ENCODE results near the gene MLN. TPM values are rescaled to one million over a fixed set of nuclear protein-coding genes. Genes with fewer than 3 reads are reported as not detected.

The MLN gene
- total and polyA plus RNA-seq, 2 experiments from 2014 or later: not detected

GRCh38 chr6:33745548-33745947 lies 58.3 kb downstream of the MLN start:
- no peak overlapping the region for H3K4me3 ChIP-seq
- Mint-ChIP-seq H3K27ac (peak overlapping the region; percentile 50; the same call in 1 of the 2 replicates), H3K36me3 (ENCODE audit: low read depth) (no peaks in the 10 kb centered on the region), H3K9me3 (no peaks in the 10 kb centered on the region), H3K27me3 (ENCODE audit: insufficient read depth, low read depth, poor library complexity) (peaks cover 11% of the 10 kb centered on the region), H3K4me3 (peak overlapping the region; percentile 13; the same call in 1 of the 3 replicates), H3K4me1 (peaks cover 43% of the 10 kb centered on the region)
- DNase-seq (ENCODE audit: low spot score) (no peak), ATAC-seq (no peak)
- no peaks in the 10 kb centered on the region for H3K79me2 ChIP-seq (replicated peaks; ENCODE audit: insufficient read depth)
- H3K27ac ChIP-seq (ENCODE audit: low read depth): no peak overlapping the region
- H3K27me3 ChIP-seq (ENCODE audit: insufficient read depth): no peaks in the 10 kb centered on the region
- no peaks in the 10 kb centered on the region for H3K36me3 ChIP-seq (ENCODE audit: insufficient read depth)
- 0 out of 2 replicates have a peak overlapping the region, but pooled peaks have one; percentile 38 for H3K4me2 ChIP-seq
- H2AFZ ChIP-seq: no peak overlapping the region; the same call in 1 of the 2 replicates
- no peaks in the 10 kb centered on the region for H4K20me1 ChIP-seq (replicated peaks; ENCODE audit: insufficient read depth)
- H3K4me1 ChIP-seq (ENCODE audit: insufficient read depth): peaks cover 20% of the 10 kb centered on the region
- H3K9me2 ChIP-seq (ENCODE audit: insufficient read depth): no peaks in the 10 kb centered on the region
- H3F3A ChIP-seq (replicated peaks; ENCODE audit: low read depth): no peaks in the 10 kb centered on the region
- TF ChIP-seq, protein P1, sequence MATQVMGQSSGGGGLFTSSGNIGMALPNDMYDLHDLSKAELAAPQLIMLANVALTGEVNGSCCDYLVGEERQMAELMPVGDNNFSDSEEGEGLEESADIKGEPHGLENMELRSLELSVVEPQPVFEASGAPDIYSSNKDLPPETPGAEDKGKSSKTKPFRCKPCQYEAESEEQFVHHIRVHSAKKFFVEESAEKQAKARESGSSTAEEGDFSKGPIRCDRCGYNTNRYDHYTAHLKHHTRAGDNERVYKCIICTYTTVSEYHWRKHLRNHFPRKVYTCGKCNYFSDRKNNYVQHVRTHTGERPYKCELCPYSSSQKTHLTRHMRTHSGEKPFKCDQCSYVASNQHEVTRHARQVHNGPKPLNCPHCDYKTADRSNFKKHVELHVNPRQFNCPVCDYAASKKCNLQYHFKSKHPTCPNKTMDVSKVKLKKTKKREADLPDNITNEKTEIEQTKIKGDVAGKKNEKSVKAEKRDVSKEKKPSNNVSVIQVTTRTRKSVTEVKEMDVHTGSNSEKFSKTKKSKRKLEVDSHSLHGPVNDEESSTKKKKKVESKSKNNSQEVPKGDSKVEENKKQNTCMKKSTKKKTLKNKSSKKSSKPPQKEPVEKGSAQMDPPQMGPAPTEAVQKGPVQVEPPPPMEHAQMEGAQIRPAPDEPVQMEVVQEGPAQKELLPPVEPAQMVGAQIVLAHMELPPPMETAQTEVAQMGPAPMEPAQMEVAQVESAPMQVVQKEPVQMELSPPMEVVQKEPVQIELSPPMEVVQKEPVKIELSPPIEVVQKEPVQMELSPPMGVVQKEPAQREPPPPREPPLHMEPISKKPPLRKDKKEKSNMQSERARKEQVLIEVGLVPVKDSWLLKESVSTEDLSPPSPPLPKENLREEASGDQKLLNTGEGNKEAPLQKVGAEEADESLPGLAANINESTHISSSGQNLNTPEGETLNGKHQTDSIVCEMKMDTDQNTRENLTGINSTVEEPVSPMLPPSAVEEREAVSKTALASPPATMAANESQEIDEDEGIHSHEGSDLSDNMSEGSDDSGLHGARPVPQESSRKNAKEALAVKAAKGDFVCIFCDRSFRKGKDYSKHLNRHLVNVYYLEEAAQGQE (IDR thresholded peaks at IDR 0.05; ENCODE audit: unreplicated experiment): no peak

DNA sequence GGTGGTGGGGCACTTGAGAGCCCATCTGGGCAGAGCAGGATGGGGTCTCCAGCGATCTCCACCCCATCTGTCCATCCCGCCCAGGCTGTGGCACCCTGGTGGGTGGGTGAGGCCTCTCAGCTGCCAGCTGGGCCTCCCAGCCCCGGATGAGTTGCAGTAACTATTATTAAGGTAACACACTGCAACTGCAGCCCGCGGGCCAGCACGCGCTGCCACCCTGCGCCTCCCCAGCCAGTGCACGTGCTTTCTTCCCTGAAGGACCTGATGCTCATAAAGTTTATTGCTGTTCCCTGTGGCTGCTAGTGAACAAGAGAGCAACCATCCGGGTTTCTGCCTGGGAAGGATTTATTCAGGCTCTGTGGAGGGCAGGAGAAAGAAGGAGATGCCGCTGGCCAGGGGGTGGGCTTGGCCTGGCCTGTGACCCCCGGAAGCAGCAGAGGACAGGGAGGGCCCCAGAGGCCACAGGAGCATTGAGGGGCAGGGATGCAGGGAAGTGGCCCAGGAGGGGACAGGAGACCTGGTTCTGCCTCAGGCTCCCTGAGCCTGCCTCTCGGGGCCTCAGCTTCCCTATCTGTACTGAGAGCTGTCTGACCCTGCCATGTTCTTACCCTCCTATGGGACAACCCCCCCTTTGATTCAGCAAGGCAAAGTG lies 58.8 kb downstream of the MLN start:
- no peak overlapping the region for H3K4me3 Mint-ChIP-seq
- Histone ChIP-seq H3K79me2 (replicated peaks; ENCODE audit: insufficient read depth) (no peaks in the 10 kb centered on the region), H3F3A (replicated peaks; ENCODE audit: low read depth) (no peaks in the 10 kb centered on the region), H2AFZ (peak overlapping the region; percentile 81), H3K4me3 (no peak overlapping the region), H3K27me3 (ENCODE audit: insufficient read depth) (no peaks in the 10 kb centered on the region), H3K27ac (ENCODE audit: low read depth) (no peak overlapping the region), H3K36me3 (ENCODE audit: insufficient read depth) (no peaks in the 10 kb centered on the region), H3K9me2 (ENCODE audit: insufficient read depth) (no peaks in the 10 kb centered on the region), H3K4me1 (ENCODE audit: insufficient read depth) (peaks cover 20% of the 10 kb centered on the region), H3K4me2 (no peak overlapping the region), H4K20me1 (replicated peaks; ENCODE audit: insufficient read depth) (no peaks in the 10 kb centered on the region)
- no peak for DNase-seq (ENCODE audit: low spot score)
- peak overlapping the region; percentile 66; the same call in 1 of the 2 replicates for H3K27ac Mint-ChIP-seq
- ATAC-seq: peak; percentile 10
- H3K27me3 Mint-ChIP-seq (ENCODE audit: insufficient read depth, low read depth, poor library complexity): peaks cover 11% of the 10 kb centered on the region
- peaks cover 43% of the 10 kb centered on the region for H3K4me1 Mint-ChIP-seq
- H3K36me3 Mint-ChIP-seq (ENCODE audit: low read depth): no peaks in the 10 kb centered on the region
- H3K9me3 Mint-ChIP-seq: no peaks in the 10 kb centered on the region
- TF ChIP-seq, protein P2, sequence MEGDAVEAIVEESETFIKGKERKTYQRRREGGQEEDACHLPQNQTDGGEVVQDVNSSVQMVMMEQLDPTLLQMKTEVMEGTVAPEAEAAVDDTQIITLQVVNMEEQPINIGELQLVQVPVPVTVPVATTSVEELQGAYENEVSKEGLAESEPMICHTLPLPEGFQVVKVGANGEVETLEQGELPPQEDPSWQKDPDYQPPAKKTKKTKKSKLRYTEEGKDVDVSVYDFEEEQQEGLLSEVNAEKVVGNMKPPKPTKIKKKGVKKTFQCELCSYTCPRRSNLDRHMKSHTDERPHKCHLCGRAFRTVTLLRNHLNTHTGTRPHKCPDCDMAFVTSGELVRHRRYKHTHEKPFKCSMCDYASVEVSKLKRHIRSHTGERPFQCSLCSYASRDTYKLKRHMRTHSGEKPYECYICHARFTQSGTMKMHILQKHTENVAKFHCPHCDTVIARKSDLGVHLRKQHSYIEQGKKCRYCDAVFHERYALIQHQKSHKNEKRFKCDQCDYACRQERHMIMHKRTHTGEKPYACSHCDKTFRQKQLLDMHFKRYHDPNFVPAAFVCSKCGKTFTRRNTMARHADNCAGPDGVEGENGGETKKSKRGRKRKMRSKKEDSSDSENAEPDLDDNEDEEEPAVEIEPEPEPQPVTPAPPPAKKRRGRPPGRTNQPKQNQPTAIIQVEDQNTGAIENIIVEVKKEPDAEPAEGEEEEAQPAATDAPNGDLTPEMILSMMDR (conservative IDR thresholded peaks at IDR 0.05; ENCODE audit: low read depth in 2 of 2): no peak
- TF ChIP-seq JUNB (IDR thresholded peaks at IDR 0.05; ENCODE audit: unreplicated experiment): no peak
- TF ChIP-seq ZNF331 (CRISPR knock-in tag; IDR thresholded peaks at IDR 0.05; ENCODE audit: low read depth): no peak
- TF ChIP-seq, protein P1 (IDR thresholded peaks at IDR 0.05; ENCODE audit: unreplicated experiment): no peak
- TF ChIP-seq STAT1 (IDR thresholded peaks at IDR 0.05; ENCODE audit: unreplicated experiment): no peak
- no peak for TF ChIP-seq POLR2AphosphoS5 (IDR thresholded peaks at IDR 0.05; ENCODE audit: low read depth)
- no peak for TF ChIP-seq CREB1 (CRISPR knock-in tag; IDR thresholded peaks at IDR 0.05; ENCODE audit: low read depth)
- TF ChIP-seq, protein P3, sequence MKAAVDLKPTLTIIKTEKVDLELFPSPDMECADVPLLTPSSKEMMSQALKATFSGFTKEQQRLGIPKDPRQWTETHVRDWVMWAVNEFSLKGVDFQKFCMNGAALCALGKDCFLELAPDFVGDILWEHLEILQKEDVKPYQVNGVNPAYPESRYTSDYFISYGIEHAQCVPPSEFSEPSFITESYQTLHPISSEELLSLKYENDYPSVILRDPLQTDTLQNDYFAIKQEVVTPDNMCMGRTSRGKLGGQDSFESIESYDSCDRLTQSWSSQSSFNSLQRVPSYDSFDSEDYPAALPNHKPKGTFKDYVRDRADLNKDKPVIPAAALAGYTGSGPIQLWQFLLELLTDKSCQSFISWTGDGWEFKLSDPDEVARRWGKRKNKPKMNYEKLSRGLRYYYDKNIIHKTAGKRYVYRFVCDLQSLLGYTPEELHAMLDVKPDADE (IDR thresholded peaks at IDR 0.05): no peak
